WTC11 (cell line): ENCODE results near the gene PGAP6. TPM values are rescaled to one million over a fixed set of nuclear protein-coding genes. Genes with fewer than 3 reads are reported as not detected.

Experiments
- ATAC-seq: fragments of 200-7000 bp; cut with Tn5 transposase; 2 replicates; pipeline ENCODE4 v1.10.0; 2021; ENCODE audit warnings: mild to moderate bottlenecking, moderate library complexity
- CTCF ChIA-PET: fragments of 300-600 bp; sonication (Branson Sonifier 250); formaldehyde crosslinking; loops from one replicate; lab custom pipeline; 2021; ENCODE audit warnings: antibody characterized with exemption; lab: Charles Lee
- POLR2A ChIA-PET: fragments of 350-600 bp; sonication (Branson Sonifier 250); formaldehyde crosslinking; loops from one replicate; lab custom pipeline; 2021; ENCODE audit warnings: antibody characterized with exemption; lab: Charles Lee
- DNase-seq: peaks from one replicate; pipeline ENCODE4 v3.0.0; 2021; ENCODE audit warnings: low spot score
- H3K27ac Mint-ChIP-seq: 2 replicates; pipeline ENCODE4 v1.8.0; 2021; ENCODE audit warnings: mixed read lengths
- H3K27me3 Mint-ChIP-seq: 2 replicates; pipeline ENCODE4 v1.8.0; 2021; ENCODE audit warnings: low read depth, mild to moderate bottlenecking, moderate library complexity, mixed read lengths
- H3K36me3 Mint-ChIP-seq: 2 replicates; pipeline ENCODE4 v1.8.0; 2021; ENCODE audit warnings: mixed read lengths
- H3K4me1 Mint-ChIP-seq: 2 replicates; pipeline ENCODE4 v1.8.0; 2022; ENCODE audit warnings: mixed read lengths
- H3K4me3 Mint-ChIP-seq: 2 replicates; pipeline ENCODE4 v1.8.0; 2021; ENCODE audit warnings: mild to moderate bottlenecking, moderate library complexity, mixed read lengths
- H3K9me3 Mint-ChIP-seq: 2 replicates; pipeline ENCODE4 v1.8.0; 2021; ENCODE audit warnings: mixed read lengths
- ATF1 ChIP-seq: sonication (generic); formaldehyde crosslinking; IDR thresholded peaks from 2 replicates; pipeline ENCODE4 v1.8.1; 2023; ENCODE audit warnings: mild to moderate bottlenecking, moderate library complexity, missing genetic modification reagents
- ELF4 ChIP-seq: sonication (generic); formaldehyde crosslinking; IDR thresholded peaks from 2 replicates; pipeline ENCODE4 v1.8.1; 2022; ENCODE audit warnings: low read depth, mild to moderate bottlenecking, moderate library complexity, missing genetic modification reagents
- GRHL2 ChIP-seq: fragments of 250-450 bp; sonication (Bioruptor Pico); IDR thresholded peaks from 2 replicates; pipeline ENCODE4 v1.8.0; 2022; ENCODE audit warnings: mild to moderate bottlenecking, moderate library complexity; ENCODE audit not compliant: insufficient replicate concordance, severe bottlenecking
- GTF2I ChIP-seq: fragments of 250-450 bp; sonication (Bioruptor Pico); conservative IDR thresholded peaks from 2 replicates; pipeline ENCODE4 v1.4.0; 2021; ENCODE audit warnings: mild to moderate bottlenecking
- HMGA2 ChIP-seq: fragments of 250-450 bp; sonication (Bioruptor Pico); IDR thresholded peaks from 2 replicates; pipeline ENCODE4 v1.4.0; 2021; ENCODE audit warnings: mild to moderate bottlenecking, moderate library complexity
- IRF2 ChIP-seq: sonication (generic); formaldehyde crosslinking; IDR thresholded peaks from 2 replicates; pipeline ENCODE4 v1.8.0; 2022; ENCODE audit warnings: low read depth, missing genetic modification reagents, borderline replicate concordance
- JAZF1 ChIP-seq: fragments of 250-450 bp; sonication (Bioruptor Pico); IDR thresholded peaks from 2 replicates; pipeline ENCODE4 v1.9.0; 2021; ENCODE audit warnings: moderate library complexity, mild to moderate bottlenecking, inconsistent platforms
- NFYB ChIP-seq: sonication (generic); formaldehyde crosslinking; conservative IDR thresholded peaks from 2 replicates; pipeline ENCODE4 v1.8.0; 2022; ENCODE audit warnings: low read depth, missing genetic modification reagents
- NR2C2 ChIP-seq: sonication (generic); formaldehyde crosslinking; IDR thresholded peaks from 2 replicates; pipeline ENCODE4 v1.8.0; 2022; ENCODE audit warnings: mild to moderate bottlenecking, missing genetic modification reagents
- SMAD3 ChIP-seq: sonication (generic); formaldehyde crosslinking; IDR thresholded peaks from 2 replicates; pipeline ENCODE4 v1.8.0; 2022; ENCODE audit warnings: missing genetic modification reagents, mild to moderate bottlenecking, borderline replicate concordance
- SOX15 ChIP-seq: fragments of 250-450 bp; sonication (Bioruptor Pico); IDR thresholded peaks from 2 replicates; pipeline ENCODE4 v1.9.0; 2021; ENCODE audit warnings: mild to moderate bottlenecking
- ZNF416 ChIP-seq: fragments of 250-450 bp; sonication (Bioruptor Pico); IDR thresholded peaks from 2 replicates; pipeline ENCODE4 v1.9.0; 2021; ENCODE audit warnings: mild to moderate bottlenecking, inconsistent platforms
- total RNA-seq: library from RNA; stranded (reverse); gene quantifications from 3 replicates; pipeline ENCODE4 v1.2.3, GENCODE V29; 2021
- TF ChIP-seq, protein P1 (sequence below): fragments of 200-600 bp; IDR thresholded peaks from 2 replicates; pipeline ENCODE4 v1.8.0; 2022; ENCODE audit warnings: antibody characterized with exemption
- TF ChIP-seq, protein P2 (sequence below): fragments of 250-450 bp; sonication (Bioruptor Pico); IDR thresholded peaks from 2 replicates; pipeline ENCODE4 v1.9.0; 2021; ENCODE audit warnings: moderate library complexity, mild to moderate bottlenecking, inconsistent platforms, borderline replicate concordance
- TF ChIP-seq, protein P3 (sequence below): sonication (generic); formaldehyde crosslinking; IDR thresholded peaks from 2 replicates; pipeline ENCODE4 v1.8.1; 2022; ENCODE audit warnings: missing genetic modification reagents, borderline replicate concordance
- TF ChIP-seq, protein P4 (sequence below): fragments of 250-450 bp; sonication (Bioruptor Pico); IDR thresholded peaks from 2 replicates; pipeline ENCODE4 v1.9.0; 2021; ENCODE audit warnings: mild to moderate bottlenecking
- TF ChIP-seq, protein P5 (sequence below): fragments of 250-450 bp; sonication (Bioruptor Pico); IDR thresholded peaks from 2 replicates; pipeline ENCODE4 v1.8.0; 2021; ENCODE audit warnings: mild to moderate bottlenecking

The PGAP6 gene
- total RNA-seq, 1 experiment from 2014 or later, result 108 TPM

DNA sequence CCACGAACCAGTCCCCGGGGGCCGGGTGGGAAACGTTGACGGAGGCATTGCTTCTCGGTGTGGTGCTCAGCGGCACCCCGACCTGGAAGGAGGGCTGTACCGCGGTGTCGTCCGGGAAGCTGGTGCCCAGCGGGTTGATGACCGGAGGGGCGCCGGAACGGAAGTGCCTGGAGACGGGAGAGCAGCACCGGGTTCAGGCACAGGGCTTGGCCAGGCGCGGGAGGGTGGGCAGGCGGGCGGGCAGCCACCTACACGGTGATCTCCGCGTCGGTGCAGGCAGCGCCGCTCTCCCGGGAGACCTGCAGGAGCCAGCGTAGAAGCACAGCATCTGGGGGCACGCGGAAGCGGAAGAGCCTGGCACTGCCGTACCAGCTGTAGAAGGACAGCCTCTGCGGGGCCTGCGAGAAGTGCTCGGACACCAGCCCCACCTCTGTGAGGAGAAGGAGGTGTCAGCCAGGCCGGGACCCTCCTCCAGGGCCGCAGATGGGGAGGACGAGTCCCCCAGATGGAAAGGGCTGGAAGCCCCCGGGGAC is 4.3 kb downstream of the PGAP6 start:
- H3K9me3 Mint-ChIP-seq, result no peaks in the 10 kb centered on the region
- ChIA-PET CTCF (no interaction called here), POLR2A (no interaction called here)
- no peak for TF ChIP-seq SMAD3 (CRISPR knock-in tag)
- TF ChIP-seq, protein P1, sequence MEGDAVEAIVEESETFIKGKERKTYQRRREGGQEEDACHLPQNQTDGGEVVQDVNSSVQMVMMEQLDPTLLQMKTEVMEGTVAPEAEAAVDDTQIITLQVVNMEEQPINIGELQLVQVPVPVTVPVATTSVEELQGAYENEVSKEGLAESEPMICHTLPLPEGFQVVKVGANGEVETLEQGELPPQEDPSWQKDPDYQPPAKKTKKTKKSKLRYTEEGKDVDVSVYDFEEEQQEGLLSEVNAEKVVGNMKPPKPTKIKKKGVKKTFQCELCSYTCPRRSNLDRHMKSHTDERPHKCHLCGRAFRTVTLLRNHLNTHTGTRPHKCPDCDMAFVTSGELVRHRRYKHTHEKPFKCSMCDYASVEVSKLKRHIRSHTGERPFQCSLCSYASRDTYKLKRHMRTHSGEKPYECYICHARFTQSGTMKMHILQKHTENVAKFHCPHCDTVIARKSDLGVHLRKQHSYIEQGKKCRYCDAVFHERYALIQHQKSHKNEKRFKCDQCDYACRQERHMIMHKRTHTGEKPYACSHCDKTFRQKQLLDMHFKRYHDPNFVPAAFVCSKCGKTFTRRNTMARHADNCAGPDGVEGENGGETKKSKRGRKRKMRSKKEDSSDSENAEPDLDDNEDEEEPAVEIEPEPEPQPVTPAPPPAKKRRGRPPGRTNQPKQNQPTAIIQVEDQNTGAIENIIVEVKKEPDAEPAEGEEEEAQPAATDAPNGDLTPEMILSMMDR, result no peak
- TF ChIP-seq, all 79 proteins: peak for 0
- H3K27ac Mint-ChIP-seq, result no peak overlapping the region
- peaks cover 15% of the 10 kb centered on the region for H3K4me1 Mint-ChIP-seq
- peaks cover 8% of the 10 kb centered on the region for H3K36me3 Mint-ChIP-seq
- no peak overlapping the region for H3K4me3 Mint-ChIP-seq
- DNase-seq (no peak), ATAC-seq (no peak)
- no peaks in the 10 kb centered on the region for H3K27me3 Mint-ChIP-seq

DNA sequence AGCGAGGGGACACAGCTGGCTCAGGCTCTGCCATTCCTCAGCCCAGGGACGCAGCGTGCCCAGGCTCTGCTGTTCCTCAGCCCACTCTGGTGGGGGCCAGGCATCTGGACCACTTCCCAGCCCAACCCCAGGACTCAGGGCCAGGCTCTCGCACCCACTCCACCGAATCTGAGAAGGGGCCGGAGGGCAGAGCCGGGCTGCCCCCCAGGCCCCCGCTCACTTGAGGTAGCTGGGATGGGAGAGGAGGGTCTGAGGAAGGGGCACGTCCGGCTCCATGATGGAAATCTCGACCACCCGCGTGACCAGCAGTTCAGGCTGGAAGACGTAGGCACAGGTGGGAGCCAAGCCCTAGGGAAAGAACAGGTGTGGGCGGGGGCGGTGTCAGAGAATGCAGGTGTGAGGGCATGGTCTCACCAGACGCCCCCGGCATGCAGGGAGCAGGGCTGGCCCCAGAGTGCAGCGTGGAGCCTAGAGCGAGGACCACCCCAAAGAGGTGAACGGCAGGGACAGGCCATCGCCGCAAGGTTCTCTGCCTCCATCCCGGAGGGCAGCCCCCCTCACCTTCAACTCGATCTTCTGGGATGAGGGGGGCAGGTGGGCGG is 4.9 kb downstream of the PGAP6 start:
- no peak overlapping the region for H3K27ac Mint-ChIP-seq
- H3K9me3 Mint-ChIP-seq, result no peaks in the 10 kb centered on the region
- peaks cover 15% of the 10 kb centered on the region for H3K4me1 Mint-ChIP-seq
- CTCF ChIA-PET, result no interaction called here
- no peak for DNase-seq
- no peak for ATAC-seq
- no peaks in the 10 kb centered on the region for H3K27me3 Mint-ChIP-seq
- no peak overlapping the region for H3K4me3 Mint-ChIP-seq
- POLR2A ChIA-PET, result no interaction called here
- TF ChIP-seq ZNF416 (CRISPR knock-in tag), result no peak
- TF ChIP-seq SOX15 (CRISPR knock-in tag), result no peak
- TF ChIP-seq, protein P1, result no peak
- TF ChIP-seq, protein P2, sequence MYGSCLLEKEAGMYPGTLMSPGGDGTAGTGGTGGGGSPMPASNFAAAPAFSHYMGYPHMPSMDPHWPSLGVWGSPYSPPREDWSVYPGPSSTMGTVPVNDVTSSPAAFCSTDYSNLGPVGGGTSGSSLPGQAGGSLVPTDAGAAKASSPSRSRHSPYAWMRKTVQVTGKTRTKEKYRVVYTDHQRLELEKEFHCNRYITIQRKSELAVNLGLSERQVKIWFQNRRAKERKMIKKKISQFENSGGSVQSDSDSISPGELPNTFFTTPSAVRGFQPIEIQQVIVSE (CRISPR knock-in tag), result no peak
- TF ChIP-seq NFYB (CRISPR knock-in tag), result no peak
- TF ChIP-seq GRHL2 (CRISPR knock-in tag), result no peak
- no peak for TF ChIP-seq IRF2 (CRISPR knock-in tag)
- no peak for TF ChIP-seq NR2C2 (CRISPR knock-in tag)
- TF ChIP-seq ELF4, result no peak
- TF ChIP-seq, protein P3, sequence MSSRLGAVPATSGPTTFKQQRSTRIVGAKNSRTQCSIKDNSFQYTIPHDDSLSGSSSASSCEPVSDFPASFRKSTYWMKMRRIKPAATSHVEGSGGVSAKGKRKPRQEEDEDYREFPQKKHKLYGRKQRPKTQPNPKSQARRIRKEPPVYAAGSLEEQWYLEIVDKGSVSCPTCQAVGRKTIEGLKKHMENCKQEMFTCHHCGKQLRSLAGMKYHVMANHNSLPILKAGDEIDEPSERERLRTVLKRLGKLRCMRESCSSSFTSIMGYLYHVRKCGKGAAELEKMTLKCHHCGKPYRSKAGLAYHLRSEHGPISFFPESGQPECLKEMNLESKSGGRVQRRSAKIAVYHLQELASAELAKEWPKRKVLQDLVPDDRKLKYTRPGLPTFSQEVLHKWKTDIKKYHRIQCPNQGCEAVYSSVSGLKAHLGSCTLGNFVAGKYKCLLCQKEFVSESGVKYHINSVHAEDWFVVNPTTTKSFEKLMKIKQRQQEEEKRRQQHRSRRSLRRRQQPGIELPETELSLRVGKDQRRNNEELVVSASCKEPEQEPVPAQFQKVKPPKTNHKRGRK (CRISPR knock-in tag), result no peak
- no peak for TF ChIP-seq JAZF1 (CRISPR knock-in tag)
- TF ChIP-seq HMGA2 (CRISPR knock-in tag), result no peak
- TF ChIP-seq, protein P4, sequence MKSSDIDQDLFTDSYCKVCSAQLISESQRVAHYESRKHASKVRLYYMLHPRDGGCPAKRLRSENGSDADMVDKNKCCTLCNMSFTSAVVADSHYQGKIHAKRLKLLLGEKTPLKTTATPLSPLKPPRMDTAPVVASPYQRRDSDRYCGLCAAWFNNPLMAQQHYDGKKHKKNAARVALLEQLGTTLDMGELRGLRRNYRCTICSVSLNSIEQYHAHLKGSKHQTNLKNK (CRISPR knock-in tag), result no peak
- TF ChIP-seq, protein P5, sequence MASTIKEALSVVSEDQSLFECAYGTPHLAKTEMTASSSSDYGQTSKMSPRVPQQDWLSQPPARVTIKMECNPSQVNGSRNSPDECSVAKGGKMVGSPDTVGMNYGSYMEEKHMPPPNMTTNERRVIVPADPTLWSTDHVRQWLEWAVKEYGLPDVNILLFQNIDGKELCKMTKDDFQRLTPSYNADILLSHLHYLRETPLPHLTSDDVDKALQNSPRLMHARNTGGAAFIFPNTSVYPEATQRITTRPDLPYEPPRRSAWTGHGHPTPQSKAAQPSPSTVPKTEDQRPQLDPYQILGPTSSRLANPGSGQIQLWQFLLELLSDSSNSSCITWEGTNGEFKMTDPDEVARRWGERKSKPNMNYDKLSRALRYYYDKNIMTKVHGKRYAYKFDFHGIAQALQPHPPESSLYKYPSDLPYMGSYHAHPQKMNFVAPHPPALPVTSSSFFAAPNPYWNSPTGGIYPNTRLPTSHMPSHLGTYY, result no peak
- TF ChIP-seq ATF1 (CRISPR knock-in tag), result no peak
- TF ChIP-seq GTF2I (CRISPR knock-in tag), result no peak
- H3K36me3 Mint-ChIP-seq, result peaks cover 9% of the 10 kb centered on the region
